Nephron progenitor cell (in vitro differentiated cells): ENCODE measurements around the gene CAMK2A.

Experiments
- DNase-seq: peaks from one replicate; pipeline ENCODE4 v3.0.0; 2021
- H3K27ac Mint-ChIP-seq: 2 replicates; pipeline ENCODE4 v1.8.0; 2021; ENCODE audit warnings: mild to moderate bottlenecking, moderate library complexity, mixed read lengths
- H3K27me3 Mint-ChIP-seq: 2 replicates; pipeline ENCODE4 v1.8.0; 2021; ENCODE audit warnings: mild to moderate bottlenecking, low read depth, mixed read lengths; ENCODE audit not compliant: poor library complexity
- H3K36me3 Mint-ChIP-seq: 2 replicates; pipeline ENCODE4 v1.8.0; 2021; ENCODE audit warnings: low read depth, mixed read lengths
- H3K4me1 Mint-ChIP-seq: 2 replicates; pipeline ENCODE4 v1.8.0; 2021; ENCODE audit warnings: mixed read lengths
- H3K4me3 Mint-ChIP-seq: 2 replicates; pipeline ENCODE4 v1.8.0; 2021; ENCODE audit warnings: mild to moderate bottlenecking, moderate library complexity, mixed read lengths
- H3K9me3 Mint-ChIP-seq: 2 replicates; pipeline ENCODE4 v1.8.0; 2021; ENCODE audit warnings: mild to moderate bottlenecking, moderate library complexity, mixed read lengths
- CTCF ChIP-seq: fragments of 200-600 bp; sonication (generic); IDR thresholded peaks from 2 replicates; pipeline ENCODE4 v1.5.0; 2021; ENCODE audit warnings: antibody characterized with exemption

CAMK2A gene

DNA sequence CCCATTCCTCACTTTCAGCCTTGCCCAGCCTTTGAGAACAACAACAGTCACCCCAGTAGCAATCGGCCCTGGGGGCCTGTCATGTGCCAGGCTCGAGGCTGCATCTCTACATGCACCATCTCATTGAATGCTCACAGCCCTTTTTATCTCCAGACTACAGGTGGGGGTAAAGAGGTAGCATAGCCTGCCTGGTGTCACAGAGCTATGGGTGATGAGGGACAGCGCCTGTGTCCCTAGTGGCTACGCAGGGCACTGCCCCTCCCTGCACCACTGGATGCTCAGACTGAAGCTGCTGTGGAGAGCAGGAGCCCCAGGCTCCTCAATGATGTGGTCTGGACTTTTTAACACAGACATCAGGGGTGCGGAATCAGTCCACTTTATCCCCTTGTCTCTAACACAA lies 2.8 kb downstream of the CAMK2A start:
- DNase-seq = peak; percentile 47
- Mint-ChIP-seq H3K27ac (no peak overlapping the region), H3K27me3 (peaks cover 6% of the 10 kb centered on the region), H3K9me3 (no peaks in the 10 kb centered on the region), H3K36me3 (no peaks in the 10 kb centered on the region), H3K4me1 (peaks cover 33% of the 10 kb centered on the region), H3K4me3 (no peak overlapping the region)
- peak; percentile 63 for TF ChIP-seq CTCF

GRCh38 chr5:150285114-150285513 lies 4.5 kb downstream of the CAMK2A start:
- H3K4me1 Mint-ChIP-seq = peaks cover 46% of the 10 kb centered on the region
- no peak for TF ChIP-seq CTCF
- H3K27ac Mint-ChIP-seq = no peak overlapping the region
- no peaks in the 10 kb centered on the region for H3K36me3 Mint-ChIP-seq
- no peaks in the 10 kb centered on the region for H3K9me3 Mint-ChIP-seq
- peaks cover 3% of the 10 kb centered on the region for H3K27me3 Mint-ChIP-seq
- H3K4me3 Mint-ChIP-seq = no peak overlapping the region
- DNase-seq = no peak

- no peaks in the 10 kb centered on the region for H3K36me3 Mint-ChIP-seq
- H3K9me3 Mint-ChIP-seq = no peaks in the 10 kb centered on the region
- DNase-seq = peak; percentile 22
- no peaks in the 10 kb centered on the region for H3K27me3 Mint-ChIP-seq
- no peak overlapping the region for H3K4me3 Mint-ChIP-seq
- no peak overlapping the region for H3K27ac Mint-ChIP-seq
- peaks cover 53% of the 10 kb centered on the region for H3K4me1 Mint-ChIP-seq
- no peak for TF ChIP-seq CTCF
Observed at GRCh38 chr5:150284311-150284710, 5.3 kb downstream of the CAMK2A start.

DNA sequence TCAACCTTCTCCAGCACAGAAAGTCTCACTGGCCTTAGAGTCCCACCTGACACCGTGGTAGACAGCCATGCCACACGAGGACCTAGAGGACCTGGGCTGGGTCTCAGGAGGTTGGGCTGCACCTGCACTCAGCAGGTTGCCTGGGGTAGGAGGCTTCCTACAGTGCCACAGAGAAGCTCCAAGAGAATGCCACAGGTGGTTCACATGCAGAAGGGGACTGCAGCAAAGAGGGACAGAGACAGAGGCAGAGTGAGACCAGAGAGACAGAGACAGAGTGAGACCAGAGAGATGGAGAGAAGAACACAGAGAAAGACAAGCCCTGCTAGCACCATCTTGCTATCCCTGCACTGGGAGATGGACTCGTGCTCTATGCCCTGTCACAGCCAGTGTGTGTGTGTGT lies 5.7 kb downstream of the CAMK2A start:
- Mint-ChIP-seq H3K36me3 (no peaks in the 10 kb centered on the region), H3K9me3 (no peaks in the 10 kb centered on the region), H3K27me3 (no peaks in the 10 kb centered on the region), H3K27ac (no peak overlapping the region), H3K4me1 (peaks cover 57% of the 10 kb centered on the region), H3K4me3 (no peak overlapping the region)
- TF ChIP-seq CTCF = no peak
- DNase-seq = no peak

DNA sequence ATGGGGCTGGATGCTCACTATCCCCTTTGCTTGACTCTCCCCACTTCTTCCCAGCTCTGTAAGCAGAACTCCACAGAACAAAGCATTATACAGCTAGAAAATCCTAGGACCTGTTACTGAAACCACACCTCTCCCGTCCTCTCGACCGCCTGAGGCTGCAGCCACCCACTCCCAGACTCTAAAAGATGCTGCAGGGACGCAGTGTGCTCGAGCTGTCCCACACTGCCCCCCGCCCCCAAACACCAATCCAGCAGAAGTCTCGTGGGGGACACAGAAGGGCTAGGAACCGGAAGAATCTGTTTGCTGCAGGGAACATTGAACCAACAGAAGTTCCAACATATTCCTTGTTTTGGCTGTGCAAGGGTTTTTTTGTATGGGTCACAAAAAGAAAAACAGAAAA lies 7.6 kb downstream of the CAMK2A start:
- TF ChIP-seq CTCF = no peak
- no peak for DNase-seq
- no peaks in the 10 kb centered on the region for H3K36me3 Mint-ChIP-seq
- H3K9me3 Mint-ChIP-seq = no peaks in the 10 kb centered on the region
- peaks cover 71% of the 10 kb centered on the region for H3K4me1 Mint-ChIP-seq
- H3K27me3 Mint-ChIP-seq = no peaks in the 10 kb centered on the region
- H3K4me3 Mint-ChIP-seq = no peak overlapping the region
- no peak overlapping the region for H3K27ac Mint-ChIP-seq

GRCh38 chr5:150279330-150280020 lies 10.1 kb downstream of the CAMK2A start:
- Mint-ChIP-seq H3K27me3 (no peaks in the 10 kb centered on the region), H3K36me3 (no peaks in the 10 kb centered on the region), H3K9me3 (no peaks in the 10 kb centered on the region), H3K27ac (no peak overlapping the region), H3K4me3 (no peak overlapping the region), H3K4me1 (peaks cover 67% of the 10 kb centered on the region)
- no peak for TF ChIP-seq CTCF
- DNase-seq = no peak
